Stimulated activated naive CD8-positive, alpha-beta T cell treated with anti-CD3 and anti-CD28 coated beads, Interleukin-15, Interleukin-2, amounts not matched to agents 100 ng/mL and 50 ng/mL, for 24 hours (primary cell): ENCODE results near the gene ALAS1.

Experiments used
- H3K27ac Mint-ChIP-seq: one replicate; pipeline ENCODE4 v1.8.0; 2021; ENCODE audit warnings: mild to moderate bottlenecking, mixed read lengths
- H3K27me3 Mint-ChIP-seq: one replicate; pipeline ENCODE4 v1.8.0; 2021; ENCODE audit warnings: mixed read lengths
- H3K36me3 Mint-ChIP-seq: one replicate; pipeline ENCODE4 v1.8.0; 2021; ENCODE audit warnings: low read depth, mixed read lengths
- H3K4me1 Mint-ChIP-seq: one replicate; pipeline ENCODE4 v1.8.0; 2021; ENCODE audit warnings: low read depth, mixed read lengths
- H3K4me3 Mint-ChIP-seq: one replicate; pipeline ENCODE4 v1.8.0; 2021; ENCODE audit warnings: mild to moderate bottlenecking, mixed read lengths
- H3K9me3 Mint-ChIP-seq: one replicate; pipeline ENCODE4 v1.8.0; 2021; ENCODE audit warnings: mixed read lengths

Gene ALAS1

DNA sequence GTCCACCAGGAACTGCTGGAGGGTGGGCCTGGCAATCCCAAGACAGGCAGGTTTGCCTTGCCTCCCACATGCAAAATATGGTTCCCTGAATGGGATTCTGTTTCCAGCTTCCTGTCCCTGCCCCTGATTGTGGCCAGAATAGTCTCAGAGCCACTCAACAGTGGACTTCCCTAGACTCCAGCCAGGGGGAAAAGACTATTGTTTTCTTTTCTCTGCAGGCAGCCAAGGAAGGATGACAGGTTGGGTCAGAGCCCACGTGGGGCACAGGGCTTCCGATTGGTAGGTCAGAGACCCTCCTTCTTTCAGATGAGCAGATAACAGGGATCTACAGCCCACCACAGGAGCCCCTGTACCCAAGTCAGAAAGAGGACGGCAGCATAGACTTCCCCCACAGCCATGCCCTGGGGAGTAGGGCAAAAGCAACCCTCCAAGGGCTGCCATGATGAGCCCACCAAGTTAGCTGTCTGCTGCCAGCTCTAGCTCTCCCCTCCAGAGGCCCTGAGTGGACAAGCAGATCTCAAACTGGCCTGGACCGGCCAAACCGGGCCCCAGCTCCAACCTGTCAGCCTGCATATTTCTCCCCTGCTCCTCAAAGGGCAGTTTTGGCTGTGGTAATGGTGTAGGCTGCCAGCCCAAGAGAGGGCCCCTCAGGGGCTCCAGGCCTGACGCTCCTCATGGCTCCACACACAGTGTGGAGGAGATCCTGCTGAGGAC is 21.1 kb downstream of the ALAS1 start:
- no peaks in the 10 kb centered on the region for H3K27me3 Mint-ChIP-seq
- H3K36me3 Mint-ChIP-seq = peaks cover 25% of the 10 kb centered on the region
- H3K27ac Mint-ChIP-seq = peak overlapping the region; percentile 49
- no peaks in the 10 kb centered on the region for H3K9me3 Mint-ChIP-seq
- no peak overlapping the region for H3K4me3 Mint-ChIP-seq
- peaks cover 64% of the 10 kb centered on the region for H3K4me1 Mint-ChIP-seq

- Mint-ChIP-seq H3K36me3 (peaks cover 12% of the 10 kb centered on the region), H3K9me3 (no peaks in the 10 kb centered on the region), H3K27ac (no peak overlapping the region), H3K4me3 (peak overlapping the region; percentile 23), H3K4me1 (peaks cover 77% of the 10 kb centered on the region), H3K27me3 (no peaks in the 10 kb centered on the region)
These were observed 22.5 kb downstream of the ALAS1 start for GRCh38 chr3:52220380-52221026.

DNA sequence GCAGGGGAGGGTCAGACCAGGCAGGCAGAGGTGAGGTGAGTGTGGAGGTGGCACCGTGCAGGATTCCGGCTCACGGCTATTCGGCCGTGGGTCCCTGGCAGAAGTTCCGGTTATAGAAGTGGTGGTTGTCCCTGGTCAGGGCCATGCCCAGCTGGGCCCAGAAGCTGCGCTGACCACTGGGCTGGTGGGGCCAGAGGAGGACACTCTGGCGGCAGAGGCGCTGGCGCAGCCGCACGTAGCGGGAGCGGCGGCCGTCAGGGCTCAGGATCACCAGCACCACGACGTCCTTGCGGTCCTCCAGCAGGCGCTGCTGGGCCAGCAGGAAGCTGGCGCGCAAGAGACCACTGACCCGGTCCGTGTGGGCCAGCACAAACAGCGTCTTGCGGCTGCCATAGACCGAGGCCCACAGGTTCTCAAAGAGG is 23.2 kb downstream of the ALAS1 start:
- no peak overlapping the region for H3K27ac Mint-ChIP-seq
- H3K36me3 Mint-ChIP-seq = peaks cover 8% of the 10 kb centered on the region
- H3K9me3 Mint-ChIP-seq = no peaks in the 10 kb centered on the region
- H3K4me3 Mint-ChIP-seq = no peak overlapping the region
- no peaks in the 10 kb centered on the region for H3K27me3 Mint-ChIP-seq
- H3K4me1 Mint-ChIP-seq = peaks cover 84% of the 10 kb centered on the region

GRCh38 chr3:52221563-52222318 is 23.8 kb downstream of the ALAS1 start:
- H3K9me3 Mint-ChIP-seq = no peaks in the 10 kb centered on the region
- H3K27ac Mint-ChIP-seq = peak overlapping the region; percentile 49
- peaks cover 7% of the 10 kb centered on the region for H3K36me3 Mint-ChIP-seq
- H3K4me3 Mint-ChIP-seq = peak overlapping the region; percentile 73
- no peaks in the 10 kb centered on the region for H3K27me3 Mint-ChIP-seq
- peaks cover 85% of the 10 kb centered on the region for H3K4me1 Mint-ChIP-seq

- peaks cover 3% of the 10 kb centered on the region for H3K36me3 Mint-ChIP-seq
- H3K9me3 Mint-ChIP-seq = no peaks in the 10 kb centered on the region
- peak overlapping the region; percentile 49 for H3K27ac Mint-ChIP-seq
- H3K4me3 Mint-ChIP-seq = peak overlapping the region; percentile 73
- peaks cover 80% of the 10 kb centered on the region for H3K4me1 Mint-ChIP-seq
- H3K27me3 Mint-ChIP-seq = no peaks in the 10 kb centered on the region
These were observed 24.6 kb downstream of the ALAS1 start for GRCh38 chr3:52222319-52223221.

DNA sequence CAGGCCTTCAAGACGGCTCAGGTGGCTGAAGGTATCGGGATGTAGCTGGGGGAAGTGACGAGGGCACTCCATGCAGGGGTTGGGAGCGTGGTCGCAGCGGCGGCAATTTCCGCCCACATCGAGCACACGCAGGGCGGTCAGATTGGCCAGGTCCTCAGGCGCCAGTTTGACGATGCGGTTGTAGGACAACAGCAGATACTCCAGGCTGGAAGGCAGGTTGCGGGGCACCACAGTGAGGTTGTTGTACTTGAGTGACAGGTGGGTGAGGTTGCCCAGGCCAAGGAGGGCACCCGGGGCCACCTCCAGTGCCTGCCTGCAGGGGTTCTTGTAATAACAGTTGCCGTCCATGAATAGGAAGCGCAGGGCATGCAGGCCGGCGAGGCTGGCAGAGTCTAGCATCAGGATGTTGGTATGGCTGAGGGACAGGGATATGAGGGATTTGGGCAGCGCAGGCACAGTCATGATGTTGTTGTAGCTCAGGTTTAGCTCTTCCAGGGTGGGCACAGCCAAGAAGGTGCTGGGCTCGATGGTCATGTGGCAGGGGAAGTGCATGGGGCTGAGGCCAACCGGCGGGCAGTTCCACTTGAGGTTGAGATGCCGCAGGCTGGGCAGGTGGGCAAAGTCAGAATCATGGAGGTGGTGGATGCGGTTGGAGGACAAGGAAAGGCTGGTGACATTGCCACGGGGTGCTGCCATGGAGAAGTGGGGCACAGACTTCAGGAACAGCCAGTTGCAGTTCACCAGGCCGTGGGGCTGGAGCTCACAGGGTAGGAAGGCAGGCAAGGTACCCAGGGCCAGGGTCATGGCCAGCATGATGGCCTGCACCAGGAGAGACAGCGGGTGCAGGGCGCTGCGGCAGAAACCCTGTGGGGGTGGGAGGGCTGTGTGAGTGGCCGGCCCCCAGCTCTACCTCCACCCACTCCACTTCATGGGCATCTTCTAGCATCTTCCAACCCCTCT is 25.8 kb downstream of the ALAS1 start:
- peak overlapping the region; percentile 65 for H3K27ac Mint-ChIP-seq
- no peaks in the 10 kb centered on the region for H3K27me3 Mint-ChIP-seq
- peaks cover 3% of the 10 kb centered on the region for H3K36me3 Mint-ChIP-seq
- H3K9me3 Mint-ChIP-seq = no peaks in the 10 kb centered on the region
- H3K4me1 Mint-ChIP-seq = peaks cover 68% of the 10 kb centered on the region
- peak overlapping the region; percentile 24 for H3K4me3 Mint-ChIP-seq

- no peaks in the 10 kb centered on the region for H3K9me3 Mint-ChIP-seq
- peak within 1 kb of the TSS; percentile 63 for H3K4me3 Mint-ChIP-seq
- peaks cover 57% of the 10 kb centered on the region for H3K4me1 Mint-ChIP-seq
- peaks cover 10% of the 10 kb centered on the region for H3K36me3 Mint-ChIP-seq
- H3K27ac Mint-ChIP-seq = peak within 1 kb of the TSS; percentile 82
- H3K27me3 Mint-ChIP-seq = no peaks in the 10 kb centered on the region
These were observed 27.7 kb downstream of the ALAS1 start, which contains the start of gene TLR9 for GRCh38 chr3:52225452-52226228. Gene TLR9 (minus strand): TSS chr3:52225645. CDS start chr3:52225529, 116 bp downstream.

- H3K4me3 Mint-ChIP-seq = peak overlapping the region; percentile 21
- H3K36me3 Mint-ChIP-seq = peaks cover 13% of the 10 kb centered on the region
- H3K9me3 Mint-ChIP-seq = no peaks in the 10 kb centered on the region
- H3K27me3 Mint-ChIP-seq = no peaks in the 10 kb centered on the region
- H3K4me1 Mint-ChIP-seq = peaks cover 54% of the 10 kb centered on the region
- peak overlapping the region; percentile 82 for H3K27ac Mint-ChIP-seq
These were observed 28.4 kb downstream of the ALAS1 start for GRCh38 chr3:52226229-52226817.

DNA sequence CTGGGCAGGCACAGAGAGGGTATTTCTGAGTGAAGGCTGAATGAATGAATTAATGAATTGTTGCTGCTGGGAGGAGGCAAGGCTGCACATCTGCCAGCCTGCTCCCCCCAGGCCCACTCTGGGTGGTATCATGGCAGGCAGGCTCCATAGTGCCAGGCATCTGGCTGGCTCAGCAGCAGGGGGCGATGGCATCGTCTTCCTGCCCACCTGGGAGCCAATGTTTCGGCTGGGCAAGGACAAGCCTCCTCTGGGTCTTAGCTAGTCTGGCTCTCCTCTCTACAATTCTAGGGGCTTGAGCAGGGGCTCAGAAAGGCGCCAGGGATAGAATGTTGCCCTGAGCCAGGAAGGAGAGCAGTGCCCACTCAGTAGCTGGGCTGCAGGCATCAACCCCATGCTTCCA is 29.2 kb downstream of the ALAS1 start:
- peaks cover 55% of the 10 kb centered on the region for H3K4me1 Mint-ChIP-seq
- peak overlapping the region; percentile 82 for H3K27ac Mint-ChIP-seq
- no peaks in the 10 kb centered on the region for H3K9me3 Mint-ChIP-seq
- no peaks in the 10 kb centered on the region for H3K27me3 Mint-ChIP-seq
- peaks cover 16% of the 10 kb centered on the region for H3K36me3 Mint-ChIP-seq
- no peak overlapping the region for H3K4me3 Mint-ChIP-seq

- Mint-ChIP-seq H3K27ac (no peak overlapping the region), H3K9me3 (no peaks in the 10 kb centered on the region), H3K4me3 (no peak overlapping the region), H3K4me1 (peaks cover 55% of the 10 kb centered on the region), H3K27me3 (no peaks in the 10 kb centered on the region), H3K36me3 (peaks cover 16% of the 10 kb centered on the region)
These were observed 29.8 kb downstream of the ALAS1 start for GRCh38 chr3:52227766-52228165.

GRCh38 chr3:52228266-52228665 is 30.3 kb downstream of the ALAS1 start:
- Mint-ChIP-seq H3K4me1 (peaks cover 55% of the 10 kb centered on the region), H3K4me3 (no peak overlapping the region), H3K27me3 (no peaks in the 10 kb centered on the region), H3K9me3 (no peaks in the 10 kb centered on the region), H3K36me3 (peaks cover 14% of the 10 kb centered on the region), H3K27ac (no peak overlapping the region)

DNA sequence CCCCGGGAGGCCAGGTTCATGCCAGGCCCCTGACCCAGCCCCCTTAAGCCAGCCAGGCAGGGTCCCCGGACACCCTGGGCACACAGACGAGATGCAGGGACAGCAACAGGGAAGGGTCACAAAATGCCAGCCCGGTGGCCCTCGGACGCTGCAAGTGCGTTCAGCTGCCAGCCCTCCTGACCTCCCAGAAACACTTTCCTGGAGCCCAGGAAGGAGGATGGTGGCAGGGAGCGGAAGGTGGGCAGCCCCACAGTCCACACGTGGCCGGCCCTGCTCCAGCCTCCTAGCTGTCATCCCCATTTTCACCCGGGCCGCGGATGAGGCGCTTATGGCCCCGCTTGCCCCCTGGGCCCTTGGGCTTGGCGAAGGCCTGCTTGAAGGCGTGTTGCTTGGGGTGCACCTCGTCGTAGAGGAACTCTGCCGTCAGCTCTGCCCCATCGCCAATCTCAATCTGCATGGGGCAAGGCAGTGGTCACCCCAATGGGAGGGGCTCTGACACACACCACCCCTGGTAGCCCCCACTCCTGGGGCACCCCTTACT is 30.9 kb downstream of the ALAS1 start:
- H3K27ac Mint-ChIP-seq = no peak overlapping the region
- H3K4me3 Mint-ChIP-seq = no peak overlapping the region
- H3K36me3 Mint-ChIP-seq = peaks cover 13% of the 10 kb centered on the region
- H3K9me3 Mint-ChIP-seq = no peaks in the 10 kb centered on the region
- H3K4me1 Mint-ChIP-seq = peaks cover 52% of the 10 kb centered on the region
- H3K27me3 Mint-ChIP-seq = no peaks in the 10 kb centered on the region
